Measurements from ENCODE around the gene AUH.
"Not testable (repeated sequence)": the region's sequence is repeated elsewhere in the genome, so short reads cannot be mapped to it uniquely, and the experiment has no call there.

Gene AUH

DNA sequence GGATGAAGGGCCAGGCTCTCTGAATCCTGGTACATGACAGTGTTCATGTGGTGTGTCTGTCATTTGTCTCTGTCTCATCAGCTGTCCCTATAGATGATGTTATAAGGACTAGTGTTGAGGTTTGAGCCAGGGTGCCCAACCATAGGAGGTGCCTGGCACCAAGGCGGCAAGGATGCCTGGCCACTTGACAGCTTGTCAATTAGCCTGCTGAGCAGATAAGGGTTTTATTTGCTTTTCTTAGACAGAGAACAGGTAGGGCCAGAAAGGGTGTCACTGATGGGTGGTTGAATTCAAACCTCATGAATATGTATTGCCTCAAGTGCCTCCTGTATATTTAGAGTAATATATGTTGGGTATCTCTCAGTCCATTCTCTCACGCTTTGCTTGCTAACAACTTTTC, 30.1 kb upstream of the AUH start:
- Histone ChIP-seq H3K9ac (ENCODE audit: low read depth, low read length) (no peak overlapping the region), H3K9me3 (ENCODE audit: control insufficient read depth, insufficient read depth, low read length) (no peaks in the 10 kb centered on the region), H3K4me1 (ENCODE audit: insufficient read depth, low read length) (0 out of 2 replicates have a peak, but pooled peaks cover 3% of the 10 kb centered on the region), H3K36me3 (ENCODE audit: insufficient read depth, low read length) (no peaks in the 10 kb centered on the region; the same call in 1 of the 2 replicates)

DNA sequence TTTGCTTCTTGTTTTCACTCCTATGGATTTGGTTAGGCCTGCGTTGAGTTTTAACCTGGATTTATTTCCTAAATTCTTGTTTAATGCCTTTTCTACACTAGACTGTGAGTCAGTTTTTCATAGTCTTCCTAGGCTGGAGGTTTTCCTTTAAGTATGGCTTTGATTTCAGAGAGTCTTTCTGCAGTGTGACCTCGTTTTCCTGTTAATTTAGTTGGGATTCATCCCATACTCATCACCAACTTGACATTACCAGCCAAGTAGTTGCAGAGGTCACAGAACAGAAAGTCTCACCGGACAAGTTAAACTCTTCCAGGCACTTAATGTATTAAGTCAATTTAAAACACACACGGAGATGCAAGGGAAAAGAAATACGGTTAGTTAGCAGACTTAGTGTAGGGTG, 29.7 kb upstream of the AUH start:
- Histone ChIP-seq H3K4me1 (ENCODE audit: insufficient read depth, low read length) (0 out of 2 replicates have a peak, but pooled peaks cover 3% of the 10 kb centered on the region), H3K9me3 (ENCODE audit: control insufficient read depth, insufficient read depth, low read length) (no peaks in the 10 kb centered on the region), H3K36me3 (ENCODE audit: insufficient read depth, low read length) (no peaks in the 10 kb centered on the region; the same call in 1 of the 2 replicates), H3K9ac (ENCODE audit: low read depth, low read length) (no peak overlapping the region)

DNA sequence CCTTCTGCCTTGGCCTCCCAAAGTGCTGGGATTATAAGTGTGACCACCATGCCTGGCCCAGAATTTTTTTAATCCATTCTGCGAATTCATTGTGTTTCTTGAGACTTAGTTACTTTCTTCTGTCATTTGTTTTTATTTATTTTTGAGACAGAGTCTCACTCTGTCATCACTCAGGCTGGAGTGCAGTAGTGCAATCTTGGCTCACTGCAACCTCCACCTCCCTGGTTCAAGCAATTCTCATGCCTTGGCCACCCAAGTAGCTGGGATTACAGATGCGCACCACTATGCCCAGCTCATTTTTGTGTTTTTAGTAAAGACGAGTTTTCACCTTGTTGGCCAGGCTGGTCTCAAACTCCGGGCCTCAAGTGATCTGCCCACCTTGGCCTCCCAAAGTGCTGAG, 28.0 kb upstream of the AUH start:
- not testable (repeated sequence) for H3K4me1 ChIP-seq (ENCODE audit: insufficient read depth, low read length); H3K36me3 ChIP-seq (ENCODE audit: insufficient read depth, low read length); H3K9me3 ChIP-seq (ENCODE audit: control insufficient read depth, insufficient read depth, low read length); H3K9ac ChIP-seq (ENCODE audit: low read depth, low read length)

DNA sequence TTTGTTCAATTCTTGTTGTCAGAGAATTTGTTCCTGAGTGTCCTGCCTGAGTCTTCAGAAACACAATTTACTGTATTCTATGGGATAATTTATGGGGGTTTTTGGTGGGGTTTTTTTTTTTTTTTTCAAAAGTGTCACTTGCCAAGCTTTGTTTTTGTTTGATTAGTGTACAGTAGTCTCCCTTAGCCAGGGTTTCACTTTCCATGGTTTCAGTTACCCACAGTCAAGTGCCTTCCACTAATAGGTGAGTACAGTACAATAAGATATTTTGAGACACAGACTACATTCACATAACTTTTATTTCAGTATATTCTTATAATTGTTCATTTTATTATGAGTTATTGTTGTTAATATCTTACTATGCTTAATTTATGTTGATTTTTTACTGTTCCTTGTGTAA, 25.0 kb upstream of the AUH start:
- Histone ChIP-seq H3K36me3 (ENCODE audit: insufficient read depth, low read length) (no peaks in the 10 kb centered on the region), H3K9me3 (ENCODE audit: control insufficient read depth, insufficient read depth, low read length) (no peaks in the 10 kb centered on the region), H3K9ac (ENCODE audit: low read depth, low read length) (no peak overlapping the region), H3K4me1 (ENCODE audit: insufficient read depth, low read length) (no peaks in the 10 kb centered on the region)

DNA sequence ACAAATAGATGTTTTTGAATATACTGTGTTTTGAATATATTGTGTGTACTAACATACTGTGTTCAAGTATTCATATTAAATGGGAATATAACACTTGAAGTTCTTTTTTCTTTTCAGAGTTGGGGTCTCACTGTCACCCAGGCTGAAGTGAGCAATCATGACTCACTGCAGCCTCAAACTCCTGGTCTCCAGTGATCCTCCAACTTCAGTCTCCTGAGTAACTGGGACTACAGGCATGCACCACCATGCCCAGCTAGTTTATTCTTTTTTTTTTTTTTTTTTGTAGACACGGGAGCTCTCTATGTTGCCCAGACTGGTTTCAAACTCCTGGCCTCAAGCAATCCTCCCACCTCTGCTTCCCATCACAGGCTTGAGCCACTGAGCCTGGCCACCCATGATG, 23.2 kb upstream of the AUH start:
- Histone ChIP-seq H3K36me3 (ENCODE audit: insufficient read depth, low read length) (no peaks in the 10 kb centered on the region), H3K9me3 (ENCODE audit: control insufficient read depth, insufficient read depth, low read length) (no peaks in the 10 kb centered on the region), H3K4me1 (ENCODE audit: insufficient read depth, low read length) (no peaks in the 10 kb centered on the region), H3K9ac (ENCODE audit: low read depth, low read length) (no peak overlapping the region)

DNA sequence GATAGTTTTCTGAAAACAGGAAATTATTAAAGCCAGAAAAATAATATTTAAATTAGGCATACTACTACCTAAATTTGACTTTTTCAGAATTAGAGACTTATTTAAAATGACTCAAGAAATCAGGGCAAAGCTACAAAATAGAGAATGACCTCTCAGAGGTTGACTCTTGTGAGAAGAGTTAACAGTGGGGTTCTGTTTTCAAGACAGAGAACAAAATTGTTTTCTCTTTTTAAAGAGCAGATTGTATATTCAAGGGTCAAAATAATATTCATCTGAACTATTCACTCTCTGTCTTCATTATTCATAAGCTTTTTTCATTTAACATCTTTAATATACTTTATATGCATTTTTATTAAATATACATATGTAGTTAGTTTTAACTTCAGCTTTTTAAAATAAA, 21.9 kb upstream of the AUH start:
- Histone ChIP-seq H3K36me3 (ENCODE audit: insufficient read depth, low read length) (no peaks in the 10 kb centered on the region), H3K9me3 (ENCODE audit: control insufficient read depth, insufficient read depth, low read length) (no peaks in the 10 kb centered on the region), H3K4me1 (ENCODE audit: insufficient read depth, low read length) (no peaks in the 10 kb centered on the region), H3K9ac (ENCODE audit: low read depth, low read length) (no peak overlapping the region)

DNA sequence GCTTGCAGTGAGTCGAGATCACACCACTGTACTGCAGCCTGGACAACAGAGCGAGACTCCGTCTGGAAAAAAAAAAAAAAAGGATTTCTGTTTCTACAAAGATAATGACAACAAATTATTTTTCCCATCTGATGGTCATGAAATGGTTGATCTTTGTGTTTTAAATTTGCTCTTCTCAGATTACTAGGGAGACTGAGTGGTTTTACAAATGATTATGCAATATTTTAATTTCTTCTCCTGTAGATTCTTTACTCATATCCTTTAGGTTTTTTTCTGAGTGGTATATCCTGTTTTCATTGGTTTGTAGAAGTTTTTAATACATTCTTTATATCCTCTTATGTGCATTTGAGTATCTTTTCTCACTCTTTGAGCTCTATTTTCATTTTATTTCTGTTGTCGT, 20.6 kb upstream of the AUH start:
- H3K4me1 ChIP-seq (ENCODE audit: insufficient read depth, low read length): no peaks in the 10 kb centered on the region
- H3K36me3 ChIP-seq (ENCODE audit: insufficient read depth, low read length): no peaks in the 10 kb centered on the region
- no peak overlapping the region for H3K9ac ChIP-seq (ENCODE audit: low read depth, low read length)
- H3K9me3 ChIP-seq (ENCODE audit: control insufficient read depth, insufficient read depth, low read length): no peaks in the 10 kb centered on the region

DNA sequence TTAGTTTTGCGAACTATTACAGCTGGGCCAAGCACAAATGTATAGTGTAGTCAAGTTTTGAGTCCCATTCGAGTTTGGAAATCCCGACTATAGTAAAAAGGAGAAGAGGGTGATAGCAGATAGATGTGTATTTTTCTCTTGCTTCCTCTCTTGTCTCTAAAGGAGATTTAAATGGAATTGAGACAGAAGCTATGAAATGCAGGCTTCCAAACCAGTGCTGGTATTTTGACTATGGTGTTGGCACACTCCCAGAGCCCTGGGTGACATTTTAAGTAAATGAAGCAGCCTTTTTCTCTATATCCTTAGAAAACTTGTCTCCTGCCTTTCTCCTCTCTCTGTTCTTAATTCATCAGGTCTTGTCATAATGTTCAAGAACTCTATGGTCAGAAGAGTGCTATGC, 17.7 kb upstream of the AUH start:
- H3K9me3 ChIP-seq (ENCODE audit: control insufficient read depth, insufficient read depth, low read length): no peaks in the 10 kb centered on the region
- no peaks in the 10 kb centered on the region for H3K36me3 ChIP-seq (ENCODE audit: insufficient read depth, low read length)
- no peak overlapping the region for H3K9ac ChIP-seq (ENCODE audit: low read depth, low read length)
- H3K4me1 ChIP-seq (ENCODE audit: insufficient read depth, low read length): no peaks in the 10 kb centered on the region

DNA sequence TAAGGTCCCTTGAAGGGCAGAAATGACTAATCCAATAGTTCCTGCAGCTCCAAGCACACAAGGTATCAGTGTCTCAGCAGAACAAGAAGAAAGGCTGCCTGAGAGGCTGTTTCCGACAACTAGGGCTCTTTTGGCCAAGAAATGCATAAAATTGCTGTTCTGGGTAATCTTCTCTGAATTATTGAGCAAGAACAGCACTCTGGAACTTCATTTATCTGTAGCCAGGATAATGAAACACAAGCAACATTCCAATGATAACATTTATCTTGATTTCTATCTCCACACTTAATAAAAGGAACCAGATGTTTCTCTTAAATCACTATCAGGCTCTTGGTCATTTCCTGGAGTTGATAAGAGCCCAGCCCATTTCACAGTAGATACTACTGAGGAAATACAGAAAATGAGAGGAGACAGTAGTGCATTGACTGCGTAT, 17.0 kb upstream of the AUH start:
- Histone ChIP-seq H3K9ac (ENCODE audit: low read depth, low read length) (no peak overlapping the region), H3K9me3 (ENCODE audit: control insufficient read depth, insufficient read depth, low read length) (no peaks in the 10 kb centered on the region), H3K4me1 (ENCODE audit: insufficient read depth, low read length) (no peaks in the 10 kb centered on the region), H3K36me3 (ENCODE audit: insufficient read depth, low read length) (no peaks in the 10 kb centered on the region)

DNA sequence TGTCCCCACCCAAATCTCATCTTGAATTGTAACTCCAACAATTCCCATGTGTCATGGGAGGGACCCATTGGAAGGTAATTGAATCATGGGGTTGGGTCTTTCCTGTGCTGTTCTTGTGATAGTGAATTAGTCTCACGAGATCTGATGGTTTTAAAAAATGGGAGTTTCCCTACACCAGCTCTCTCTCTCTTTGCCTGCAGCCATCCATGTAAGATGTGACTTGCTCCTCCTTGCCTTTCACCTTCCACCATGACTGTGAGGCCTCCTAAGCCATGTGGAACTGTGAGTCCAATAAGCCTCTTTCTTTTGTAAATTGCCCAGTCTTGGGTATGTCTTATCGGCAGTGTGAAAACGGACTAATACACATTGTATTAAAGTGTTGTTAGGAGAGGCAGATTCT, 16.3 kb upstream of the AUH start:
- H3K9me3 ChIP-seq (ENCODE audit: control insufficient read depth, insufficient read depth, low read length); H3K4me1 ChIP-seq (ENCODE audit: insufficient read depth, low read length); H3K9ac ChIP-seq (ENCODE audit: low read depth, low read length): not testable (repeated sequence)

DNA sequence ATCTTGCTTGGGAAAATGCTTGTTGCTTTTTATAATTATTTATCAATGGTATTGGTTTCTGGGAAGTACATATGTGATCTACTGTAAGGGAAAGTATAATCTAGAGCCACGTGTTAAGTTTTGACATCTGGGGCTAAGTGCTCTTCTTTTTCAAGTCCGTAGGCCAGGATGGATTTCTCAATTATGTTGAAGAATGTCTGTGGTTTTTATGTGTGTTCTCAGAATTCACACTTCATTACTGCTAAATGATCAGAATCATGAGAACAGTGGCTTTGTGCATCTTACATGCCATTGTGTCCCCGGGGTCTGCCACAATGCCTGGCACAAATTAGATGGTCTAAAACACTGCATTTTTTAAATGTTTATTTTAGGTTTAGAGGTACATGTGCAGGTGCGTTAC, 14.5 kb upstream of the AUH start:
- H3K4me1 ChIP-seq (ENCODE audit: insufficient read depth, low read length): no peaks in the 10 kb centered on the region
- H3K9me3 ChIP-seq (ENCODE audit: control insufficient read depth, insufficient read depth, low read length): no peaks in the 10 kb centered on the region
- H3K36me3 ChIP-seq (ENCODE audit: insufficient read depth, low read length): no peaks in the 10 kb centered on the region
- no peak overlapping the region for H3K9ac ChIP-seq (ENCODE audit: low read depth, low read length)

More for the DNA sequence above, 16.3 kb upstream of the AUH start:
- H3K36me3 ChIP-seq (ENCODE audit: insufficient read depth, low read length): not testable (repeated sequence)

DNA sequence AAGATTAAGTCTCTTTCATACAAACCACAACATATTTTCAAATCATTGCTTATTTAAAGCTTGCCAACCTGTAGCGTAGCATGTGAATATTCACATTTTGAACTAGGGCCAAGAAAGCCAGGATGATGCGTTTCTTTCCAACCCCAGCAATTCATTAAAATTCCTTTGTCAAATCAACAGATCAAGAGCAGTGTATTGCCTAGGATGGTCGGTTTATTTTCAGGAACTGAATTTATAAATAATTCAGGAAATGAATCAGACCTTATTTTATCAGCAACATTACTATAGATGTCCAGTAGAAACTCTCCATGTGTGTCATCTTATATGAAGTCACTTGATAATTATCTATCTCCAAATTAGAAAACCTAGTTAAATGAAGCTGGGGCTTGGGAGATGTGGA, 13.2 kb upstream of the AUH start:
- H3K9ac ChIP-seq (ENCODE audit: low read depth, low read length): no peak overlapping the region
- no peaks in the 10 kb centered on the region for H3K36me3 ChIP-seq (ENCODE audit: insufficient read depth, low read length)
- H3K9me3 ChIP-seq (ENCODE audit: control insufficient read depth, insufficient read depth, low read length): no peaks in the 10 kb centered on the region
- H3K4me1 ChIP-seq (ENCODE audit: insufficient read depth, low read length): no peaks in the 10 kb centered on the region

DNA sequence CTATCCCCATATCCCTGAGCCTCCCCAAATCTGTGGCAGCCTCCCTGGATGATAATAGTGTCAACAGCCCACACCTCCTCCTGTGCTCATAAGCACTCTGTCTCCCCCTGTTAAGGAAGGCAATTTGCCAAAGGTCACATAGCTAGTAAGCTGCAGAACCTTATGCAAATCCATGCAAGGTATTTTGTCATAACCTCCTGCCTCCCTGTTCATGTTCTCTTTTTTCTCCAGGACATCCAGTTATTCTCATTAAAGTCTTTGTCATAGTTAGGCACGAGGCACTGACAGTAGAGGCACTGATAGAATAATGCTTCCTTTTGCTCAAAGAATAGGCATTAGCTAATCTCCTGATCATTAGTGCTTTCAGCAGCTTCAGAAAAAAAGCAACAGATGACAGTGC, 10.2 kb upstream of the AUH start:
- no peaks in the 10 kb centered on the region for H3K36me3 ChIP-seq (ENCODE audit: insufficient read depth, low read length)
- no peak overlapping the region for H3K9ac ChIP-seq (ENCODE audit: low read depth, low read length)
- H3K9me3 ChIP-seq (ENCODE audit: control insufficient read depth, insufficient read depth, low read length): no peaks in the 10 kb centered on the region
- no peaks in the 10 kb centered on the region for H3K4me1 ChIP-seq (ENCODE audit: insufficient read depth, low read length)

DNA sequence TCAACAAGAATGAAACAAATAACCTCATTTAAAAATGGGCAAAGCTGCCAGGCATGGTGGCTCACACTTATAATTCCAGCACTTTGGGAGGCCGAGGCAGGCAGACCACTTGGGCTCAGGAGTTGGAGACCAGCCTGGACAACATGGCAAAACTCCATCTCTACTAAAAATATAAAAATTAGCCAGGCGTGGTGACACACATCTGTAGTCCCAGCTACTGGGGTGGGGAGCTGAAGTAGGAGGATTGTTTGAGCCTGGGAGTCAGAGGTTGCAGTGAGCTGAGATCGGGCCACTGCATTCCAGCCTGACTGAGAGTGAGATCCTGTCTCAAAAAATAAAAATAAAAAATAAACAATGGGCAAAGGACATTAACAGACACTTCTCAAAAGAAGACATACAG, 8.3 kb upstream of the AUH start:
- not testable (repeated sequence) for H3K9ac ChIP-seq (ENCODE audit: low read depth, low read length); H3K4me1 ChIP-seq (ENCODE audit: insufficient read depth, low read length); H3K9me3 ChIP-seq (ENCODE audit: control insufficient read depth, insufficient read depth, low read length); H3K36me3 ChIP-seq (ENCODE audit: insufficient read depth, low read length)

DNA sequence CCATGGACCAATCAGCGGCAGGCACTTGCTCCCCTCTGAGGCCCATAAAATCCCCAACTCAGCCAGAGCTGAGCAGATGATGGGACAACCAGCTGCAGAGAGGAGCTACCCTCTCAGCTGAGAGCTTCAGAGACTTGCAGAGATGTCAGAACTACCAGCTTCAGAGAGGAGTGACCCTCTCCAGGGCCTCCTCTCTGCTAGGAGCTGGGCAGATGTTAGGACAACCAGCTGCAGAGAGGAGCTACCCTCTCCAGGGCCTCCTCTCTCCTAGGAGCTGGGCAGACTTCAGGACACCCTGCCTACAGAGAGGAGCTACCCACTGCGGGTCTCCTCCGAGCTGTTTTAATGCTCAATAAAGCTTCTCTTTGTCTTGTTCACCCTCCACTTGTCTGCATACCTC, 3.0 kb upstream of the AUH start:
- Histone ChIP-seq H3K9ac (ENCODE audit: low read depth, low read length) (no peak overlapping the region), H3K9me3 (ENCODE audit: control insufficient read depth, insufficient read depth, low read length) (no peaks in the 10 kb centered on the region), H3K4me1 (ENCODE audit: insufficient read depth, low read length) (peaks cover 7% of the 10 kb centered on the region), H3K36me3 (ENCODE audit: insufficient read depth, low read length) (no peaks in the 10 kb centered on the region; the same call in 1 of the 2 replicates)

DNA sequence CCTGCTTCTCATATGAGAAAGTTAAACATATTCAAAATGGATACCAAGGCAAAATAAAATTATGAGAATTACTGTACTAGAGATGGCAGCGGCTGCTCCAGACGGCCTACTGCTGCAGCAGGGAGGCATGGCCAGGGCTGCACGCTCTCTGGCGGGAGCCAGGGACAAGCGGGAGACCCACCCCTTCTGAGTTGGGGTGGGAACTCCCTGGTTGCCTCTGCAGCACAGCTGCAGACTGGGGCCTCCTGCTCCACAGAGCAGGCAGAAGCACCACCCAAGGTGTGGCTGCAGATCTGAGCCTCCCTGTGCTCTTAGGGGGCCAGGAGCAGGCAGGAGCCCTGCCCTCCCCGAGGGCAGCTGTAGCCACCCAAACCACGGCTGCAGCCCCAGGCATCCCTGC, 2.3 kb upstream of the AUH start:
- H3K9me3 ChIP-seq (ENCODE audit: control insufficient read depth, insufficient read depth, low read length): no peaks in the 10 kb centered on the region
- H3K9ac ChIP-seq (ENCODE audit: low read depth, low read length): no peak overlapping the region
- peaks cover 7% of the 10 kb centered on the region for H3K4me1 ChIP-seq (ENCODE audit: insufficient read depth, low read length)
- H3K36me3 ChIP-seq (ENCODE audit: insufficient read depth, low read length): no peaks in the 10 kb centered on the region; the same call in 1 of the 2 replicates
